Astrocyte of the spinal cord (primary cell): ENCODE results near the gene ANKH.

Experiments
- DNase-seq: peaks from one replicate; pipeline ENCODE4 v3.0.0; 2011; ENCODE audit warnings: low read depth, low spot score
- H3K4me3 ChIP-seq: 2 replicates; pipeline ENCODE4 v1.5.1; 2011; ENCODE audit warnings: low read depth, mild to moderate bottlenecking, low read length, moderate library complexity
- CTCF ChIP-seq: IDR thresholded peaks from 2 replicates; pipeline ENCODE4 v1.5.1; 2012; ENCODE audit warnings: low read depth, mild to moderate bottlenecking, low read length, inconsistent platforms
- in situ Hi-C: cut with HindIII; loops from 2 replicates; pipeline ENCODE4 v1.10.0; 2017; ENCODE audit warnings: low sequenced_read_pairs

Gene ANKH

GRCh38 chr5:14901462-14902051 lies 30.0 kb upstream of the ANKH start:
- no peak overlapping the region for H3K4me3 ChIP-seq
- TF ChIP-seq CTCF, result no peak
- DNase-seq, result no peak
- in situ Hi-C loops, result no loop called here

- in situ Hi-C loops, result no loop called here
- no peak for TF ChIP-seq CTCF
- DNase-seq, result peak; percentile 68
- H3K4me3 ChIP-seq, result no peak overlapping the region
Measured at GRCh38 chr5:14900693-14901461, 29.3 kb upstream of the ANKH start.

GRCh38 chr5:14896131-14896530 lies 24.6 kb upstream of the ANKH start:
- no peak overlapping the region for H3K4me3 ChIP-seq
- TF ChIP-seq CTCF, result no peak
- DNase-seq, result no peak
- in situ Hi-C loops, result no loop called here

GRCh38 chr5:14895301-14895700 lies 23.7 kb upstream of the ANKH start:
- H3K4me3 ChIP-seq, result no peak overlapping the region
- TF ChIP-seq CTCF, result no peak
- DNase-seq, result no peak
- in situ Hi-C loops, result no loop called here

- no peak for TF ChIP-seq CTCF
- in situ Hi-C loops, result no loop called here
- H3K4me3 ChIP-seq, result no peak overlapping the region
- no peak for DNase-seq
Measured at GRCh38 chr5:14894748-14895147, 23.2 kb upstream of the ANKH start.

GRCh38 chr5:14893381-14893780 lies 21.8 kb upstream of the ANKH start:
- H3K4me3 ChIP-seq, result no peak overlapping the region
- no peak for TF ChIP-seq CTCF
- in situ Hi-C loops, result no loop called here
- no peak for DNase-seq
